ENCODE measurements around the gene PPP2R2B.

PPP2R2B gene

GRCh38 chr5:146586752-146587151 lies 291.8 kb downstream of the PPP2R2B start:
- no peak for TF ChIP-seq CTCF (IDR thresholded peaks at IDR 0.05)
- Histone ChIP-seq H3K27me3 (no peaks in the 10 kb centered on the region), H3K4me1 (ENCODE audit: control insufficient read depth in 1 of 2, insufficient read depth in 1 of 2, low read depth in 1 of 2, low read length in 1 of 2) (no peaks in the 10 kb centered on the region), H3K4me3 (ENCODE audit: low read depth in 1 of 2, low read length in 1 of 2) (no peak overlapping the region), H3K9me3 (no peaks in the 10 kb centered on the region), H3K36me3 (no peaks in the 10 kb centered on the region), H3K27ac (no peak overlapping the region)

- Histone ChIP-seq H3K27ac (no peak overlapping the region), H3K4me3 (ENCODE audit: low read depth in 1 of 2, low read length in 1 of 2) (no peak overlapping the region), H3K9me3 (no peaks in the 10 kb centered on the region), H3K4me1 (ENCODE audit: control insufficient read depth in 1 of 2, insufficient read depth in 1 of 2, low read depth in 1 of 2, low read length in 1 of 2) (peaks cover 0 to 7% of the 10 kb centered on the region in 2 experiments), H3K27me3 (no peaks in the 10 kb centered on the region), H3K36me3 (no peaks in the 10 kb centered on the region)
- TF ChIP-seq CTCF (IDR thresholded peaks at IDR 0.05), result no peak
Observed at GRCh38 chr5:146584750-146585149, 293.8 kb downstream of the PPP2R2B start.

GRCh38 chr5:146582051-146582596 lies 296.4 kb downstream of the PPP2R2B start:
- H3K9me3 ChIP-seq, result no peaks in the 10 kb centered on the region
- no peaks in the 10 kb centered on the region for H3K36me3 ChIP-seq
- TF ChIP-seq CTCF (IDR thresholded peaks at IDR 0.05), result no peak
- no peaks in the 10 kb centered on the region for H3K27me3 ChIP-seq
- no peak overlapping the region for H3K4me3 ChIP-seq (ENCODE audit: low read depth in 1 of 2, low read length in 1 of 2)
- H3K4me1 ChIP-seq (ENCODE audit: control insufficient read depth in 1 of 2, insufficient read depth in 1 of 2, low read depth in 1 of 2, low read length in 1 of 2), result peaks cover 4 to 16% of the 10 kb centered on the region in 2 experiments
- no peak overlapping the region for H3K27ac ChIP-seq

- no peak for TF ChIP-seq CTCF (IDR thresholded peaks at IDR 0.05)
- no peak overlapping the region for H3K4me3 ChIP-seq (ENCODE audit: low read depth in 1 of 2, low read length in 1 of 2)
- H3K27me3 ChIP-seq, result no peaks in the 10 kb centered on the region
- no peaks in the 10 kb centered on the region for H3K36me3 ChIP-seq
- peaks cover 15 to 33% of the 10 kb centered on the region in 2 experiments for H3K4me1 ChIP-seq (ENCODE audit: control insufficient read depth in 1 of 2, insufficient read depth in 1 of 2, low read depth in 1 of 2, low read length in 1 of 2)
- no peaks in the 10 kb centered on the region for H3K9me3 ChIP-seq
- H3K27ac ChIP-seq, result no peak overlapping the region
Observed at GRCh38 chr5:146580237-146580636, 298.3 kb downstream of the PPP2R2B start.

- H3K36me3 ChIP-seq, result no peaks in the 10 kb centered on the region
- no peaks in the 10 kb centered on the region for H3K27me3 ChIP-seq
- H3K4me1 ChIP-seq (ENCODE audit: control insufficient read depth in 1 of 2, insufficient read depth in 1 of 2, low read depth in 1 of 2, low read length in 1 of 2), result peaks cover 15 to 32% of the 10 kb centered on the region in 2 experiments
- no peaks in the 10 kb centered on the region for H3K9me3 ChIP-seq
- H3K4me3 ChIP-seq (ENCODE audit: low read depth in 1 of 2, low read length in 1 of 2), result no peak overlapping the region
- no peak for TF ChIP-seq CTCF (IDR thresholded peaks at IDR 0.05)
- no peak overlapping the region for H3K27ac ChIP-seq
Observed at GRCh38 chr5:146574713-146575112, 303.8 kb downstream of the PPP2R2B start.

- Histone ChIP-seq H3K27ac (no peak overlapping the region), H3K4me3 (ENCODE audit: low read depth in 1 of 2, low read length in 1 of 2) (no peak overlapping the region), H3K9me3 (no peaks in the 10 kb centered on the region), H3K36me3 (no peaks in the 10 kb centered on the region), H3K27me3 (no peaks in the 10 kb centered on the region), H3K4me1 (ENCODE audit: control insufficient read depth in 1 of 2, insufficient read depth in 1 of 2, low read depth in 1 of 2, low read length in 1 of 2) (no peaks in the 10 kb centered on the region)
- no peak for TF ChIP-seq CTCF (IDR thresholded peaks at IDR 0.05)
Observed at GRCh38 chr5:146568161-146568560, 310.4 kb downstream of the PPP2R2B start.

Measured in neutrophil (primary cell).